H1 (cell line): ENCODE measurements around the gene MAGIX. TPM values are rescaled to one million over a fixed set of nuclear protein-coding genes. Genes with fewer than 3 reads are reported as not detected.

Experiments used
- CHD2 ChIP-seq: IDR thresholded peaks from 2 replicates; pipeline ENCODE4 v1.6.1; 2012; ENCODE audit warnings: low read length, improper control_type of control experiment
- EGR1 ChIP-seq: IDR thresholded peaks from 2 replicates; pipeline ENCODE4 v1.6.1; 2011; ENCODE audit warnings: low read depth, low read length, borderline replicate concordance
- EP300 ChIP-seq, 2 experiments: IDR thresholded peaks; 1 replicate in 1 of 2; 2 replicates in 1 of 2; pipeline ENCODE4 v1.6.1; 2011 to 2012; ENCODE audit warnings: low read depth in 2 of 2, low read length in 2 of 2, mild to moderate bottlenecking in 2 of 2, borderline replicate concordance in 1 of 2, inconsistent platforms in 1 of 2, moderate library complexity in 1 of 2
- GABPA ChIP-seq: IDR thresholded peaks from 2 replicates; pipeline ENCODE4 v1.6.1; 2011; ENCODE audit warnings: mild to moderate bottlenecking, low read length, moderate library complexity, borderline replicate concordance; ENCODE audit not compliant: insufficient read depth
- RNF2 ChIP-seq: fragments of 200-900, 300-1000 bp; sonication (generic); IDR thresholded peaks from 2 replicates; pipeline ENCODE4 v1.7.1; 2016; ENCODE audit warnings: borderline replicate concordance, low read depth, mild to moderate bottlenecking, antibody characterized with exemption, low read length; ENCODE audit not compliant: poor library complexity, severe bottlenecking; ENCODE audit errors: missing control alignments
- polyA plus RNA-seq, 7 experiments: library from polyadenylated mRNA; depleted of rRNA in 3 of 7; stranded (reverse) in 5 of 7; unstranded in 2 of 7; fragments of >200 nt in 5 of 7; fragments of 200-250 nt in 2 of 7; gene quantifications; 1 replicate in 5 of 7; 2 replicates in 1 of 7; 4 replicates in 1 of 7; pipeline versions ENCODE4 v1.2.1 to v1.2.3, GENCODE V29; 2011 to 2013; ENCODE audit warnings: missing spikeins in 2 of 7, mixed read lengths in 2 of 7
- total RNA-seq: library from RNA; stranded (reverse); fragmentation: NEBNext Ultra II Directional; extraction: Animal tissue kit (Norgen Biotek cat#: 25700); gene quantifications from 2 replicates; pipeline ENCODE4 v1.2.1, GENCODE V29; 2021

The MAGIX gene
- total and polyA plus RNA-seq, 2 of the 8 experiments (the other 6 are each of a cell fraction or from before 2014, with no cell fraction given), result 0.37 to 1.1 TPM

DNA sequence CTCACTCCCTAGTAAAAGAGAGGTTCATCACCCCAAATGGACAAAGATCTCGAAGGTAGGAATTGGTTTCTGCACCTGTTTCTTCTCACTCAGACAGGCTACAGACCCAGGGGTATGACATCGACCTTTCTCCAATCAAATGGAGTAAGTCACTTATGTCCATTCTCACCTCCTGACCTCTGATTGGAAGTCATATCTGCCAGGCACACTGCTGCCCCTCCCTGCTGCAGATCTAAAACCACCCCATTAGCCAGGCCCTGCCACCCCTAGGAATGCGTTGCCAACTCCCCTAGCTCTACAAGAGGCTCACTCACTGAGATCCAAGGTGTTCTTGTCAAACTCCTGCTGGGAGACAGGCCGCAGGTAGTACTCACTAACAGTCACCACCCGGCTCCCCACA is 45.8 kb upstream of the MAGIX start (continued):
- TF ChIP-seq CHD2 (no peak), EGR1 (no peak), RNF2 (no peak), GABPA (no peak), EP300 (IDR thresholded peaks at IDR 0.05; ENCODE audit: borderline replicate concordance in 1 of 2, low read depth in 2 of 2, low read length in 2 of 2) (no peak)
